ENCODE measurements around the gene SLX9. TPM values are rescaled to one million over a fixed set of nuclear protein-coding genes. Genes with fewer than 3 reads are reported as not detected.

SLX9 gene
- total RNA-seq, 3 donors from 2014 or later = 15.8 to 17.7 (median 17.0) TPM

DNA sequence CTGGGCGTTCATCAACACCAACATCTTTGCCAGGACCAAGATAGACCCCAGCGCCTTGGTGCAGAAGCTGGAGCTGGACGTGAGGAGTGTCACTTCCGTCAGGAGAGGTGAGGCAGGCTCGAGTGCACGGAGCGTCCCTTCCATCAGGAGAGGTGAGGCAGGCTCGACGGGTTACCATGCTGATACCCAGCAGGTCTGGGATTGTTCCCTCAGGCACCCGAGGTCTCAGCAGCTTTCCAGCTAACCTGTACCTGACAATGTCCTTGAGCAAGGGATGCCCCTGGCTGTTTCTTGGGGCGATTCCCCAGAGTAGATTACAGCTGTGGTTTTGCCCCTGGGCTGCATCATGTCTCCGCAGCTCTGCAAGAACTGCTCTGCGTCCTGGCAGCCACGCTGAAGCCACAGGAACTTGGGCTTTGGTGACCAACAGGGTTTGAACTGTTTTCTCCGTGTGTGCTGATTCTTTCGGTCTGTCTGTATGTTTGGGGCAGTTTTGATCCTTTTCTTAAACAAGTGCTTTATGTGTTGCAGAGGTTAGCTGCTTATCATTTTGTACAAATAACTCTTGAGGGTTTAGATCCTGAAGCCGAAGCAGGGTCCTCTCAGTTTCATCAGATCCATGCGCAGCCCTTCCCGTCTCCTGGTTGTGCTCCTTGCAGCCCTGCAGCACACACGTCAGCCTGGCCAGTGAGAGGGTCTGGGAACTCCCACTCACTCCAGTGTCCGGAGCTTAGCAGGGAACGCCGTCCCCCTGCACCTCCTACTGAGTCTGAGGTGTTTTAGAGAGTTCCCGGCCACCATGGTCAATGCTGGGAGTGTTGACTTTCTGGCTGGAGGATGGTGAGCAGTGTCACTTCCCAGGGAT lies 4.1 kb downstream of the SLX9 start:
- no peaks in the 10 kb centered on the region for H3K27me3 ChIP-seq
- no peak overlapping the region for H3K4me3 ChIP-seq
- intact Hi-C loops (cut with DNase I; ENCODE audit: low total_unique reads) = no loop called here
- H3K4me1 ChIP-seq = peaks cover 0 to 5% of the 10 kb centered on the region in 2 donors
- peaks cover 3% of the 10 kb centered on the region for H3K36me3 ChIP-seq
- peak in 1 of 2 donors; percentile 38 for DNase-seq (ENCODE audit: low spot score in 2 of 2)
- TF ChIP-seq, protein P1, sequence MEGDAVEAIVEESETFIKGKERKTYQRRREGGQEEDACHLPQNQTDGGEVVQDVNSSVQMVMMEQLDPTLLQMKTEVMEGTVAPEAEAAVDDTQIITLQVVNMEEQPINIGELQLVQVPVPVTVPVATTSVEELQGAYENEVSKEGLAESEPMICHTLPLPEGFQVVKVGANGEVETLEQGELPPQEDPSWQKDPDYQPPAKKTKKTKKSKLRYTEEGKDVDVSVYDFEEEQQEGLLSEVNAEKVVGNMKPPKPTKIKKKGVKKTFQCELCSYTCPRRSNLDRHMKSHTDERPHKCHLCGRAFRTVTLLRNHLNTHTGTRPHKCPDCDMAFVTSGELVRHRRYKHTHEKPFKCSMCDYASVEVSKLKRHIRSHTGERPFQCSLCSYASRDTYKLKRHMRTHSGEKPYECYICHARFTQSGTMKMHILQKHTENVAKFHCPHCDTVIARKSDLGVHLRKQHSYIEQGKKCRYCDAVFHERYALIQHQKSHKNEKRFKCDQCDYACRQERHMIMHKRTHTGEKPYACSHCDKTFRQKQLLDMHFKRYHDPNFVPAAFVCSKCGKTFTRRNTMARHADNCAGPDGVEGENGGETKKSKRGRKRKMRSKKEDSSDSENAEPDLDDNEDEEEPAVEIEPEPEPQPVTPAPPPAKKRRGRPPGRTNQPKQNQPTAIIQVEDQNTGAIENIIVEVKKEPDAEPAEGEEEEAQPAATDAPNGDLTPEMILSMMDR (IDR thresholded peaks at IDR 0.05) = no peak
- TF ChIP-seq POLR2AphosphoS5 (IDR thresholded peaks at IDR 0.05) = no peak
- no peak for TF ChIP-seq POLR2A (IDR thresholded peaks at IDR 0.05)
- no peak overlapping the region for H3K27ac ChIP-seq
- H3K9me3 ChIP-seq = no peaks in the 10 kb centered on the region

DNA sequence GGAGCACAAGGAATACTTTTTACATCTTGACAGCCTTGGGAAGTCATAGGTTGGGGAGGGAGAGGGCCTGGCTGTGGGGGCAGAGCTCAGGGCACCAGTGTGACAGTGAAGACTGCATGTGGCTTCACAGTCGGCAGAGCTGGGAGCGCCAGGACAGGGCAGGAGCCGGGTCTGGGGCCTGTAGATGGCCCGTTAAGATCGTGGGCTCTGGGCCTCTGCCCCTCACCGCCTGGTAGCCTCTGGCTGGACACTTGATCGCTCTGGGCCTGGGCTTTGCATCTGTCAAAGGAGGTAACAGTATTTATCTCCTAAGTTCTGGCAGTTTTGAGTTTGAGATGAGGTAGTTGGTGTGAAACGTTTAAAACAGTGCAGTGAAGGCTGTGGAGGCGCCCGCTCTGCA lies 4.8 kb downstream of the SLX9 start:
- peaks cover 2 to 7% of the 10 kb centered on the region in 2 donors for H3K4me1 ChIP-seq
- H3K4me3 ChIP-seq = no peak overlapping the region
- intact Hi-C loops (cut with DNase I; ENCODE audit: low total_unique reads) = no loop called here
- H3K27me3 ChIP-seq = no peaks in the 10 kb centered on the region
- DNase-seq (ENCODE audit: low spot score in 2 of 2) = no peak
- H3K9me3 ChIP-seq = no peaks in the 10 kb centered on the region
- H3K27ac ChIP-seq = no peak overlapping the region
- H3K36me3 ChIP-seq = peaks cover 3% of the 10 kb centered on the region
- TF ChIP-seq, protein P1 (IDR thresholded peaks at IDR 0.05) = no peak
- TF ChIP-seq POLR2AphosphoS5 (IDR thresholded peaks at IDR 0.05) = no peak
- no peak for TF ChIP-seq POLR2A (IDR thresholded peaks at IDR 0.05)

DNA sequence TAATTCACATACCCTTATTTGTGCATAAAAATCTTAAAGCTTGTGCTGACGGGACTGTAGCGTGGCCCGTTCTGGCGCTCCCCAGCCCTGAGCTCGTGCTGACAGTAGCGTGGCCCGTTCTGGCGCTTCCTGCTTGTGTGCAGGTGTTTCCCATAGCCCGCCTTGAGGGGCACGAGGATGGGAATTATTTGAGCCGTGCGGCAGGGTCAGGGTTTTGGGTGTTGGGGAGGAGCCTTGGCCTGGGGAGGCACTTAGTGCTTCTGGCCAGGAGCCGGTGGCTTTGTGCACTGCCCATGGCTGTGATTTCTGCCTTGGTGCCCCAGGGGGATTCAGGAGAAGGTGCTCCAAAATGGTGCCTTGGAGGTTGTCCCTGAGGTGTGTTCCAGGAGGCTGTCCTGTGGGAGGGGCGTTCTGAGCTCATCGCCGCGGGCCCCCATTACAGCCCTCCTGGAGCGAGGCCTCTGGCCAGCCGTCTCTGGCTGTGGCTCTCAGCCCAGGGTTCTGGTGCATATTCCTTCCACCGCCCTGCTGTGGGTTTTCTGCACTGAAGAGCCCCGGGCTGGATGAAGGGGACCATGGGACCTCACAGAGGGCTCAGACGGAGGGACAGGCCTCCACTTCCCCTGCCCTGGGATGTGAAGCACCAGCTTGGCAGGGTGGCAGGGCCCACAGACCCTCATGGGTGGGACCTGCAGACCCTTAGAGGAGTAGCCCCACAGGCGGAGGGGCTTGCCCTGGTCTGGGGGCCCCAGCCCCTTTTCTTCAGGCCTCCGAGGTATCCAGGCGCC lies 6.6 kb downstream of the SLX9 start:
- intact Hi-C loops (cut with DNase I; ENCODE audit: low total_unique reads) = loop anchor here (5.0 kb wide), 1 partner anchor 186 kb away; no protein-coding TSS in a partner anchor
- peaks cover 3% of the 10 kb centered on the region for H3K36me3 ChIP-seq

GRCh38 chr21:44947111-44947929 lies 7.5 kb downstream of the SLX9 start:
- intact Hi-C loops (cut with DNase I; ENCODE audit: low total_unique reads) = loop anchor here (5.0 kb wide), 1 partner anchor 185 kb away; no protein-coding TSS in a partner anchor
- Histone ChIP-seq H3K4me1 (peaks cover 4 to 10% of the 10 kb centered on the region in 2 donors), H3K27me3 (no peaks in the 10 kb centered on the region), H3K36me3 (peaks cover 3% of the 10 kb centered on the region), H3K4me3 (no peak overlapping the region), H3K27ac (no peak overlapping the region), H3K9me3 (no peaks in the 10 kb centered on the region)
- DNase-seq (ENCODE audit: low spot score in 2 of 2) = peak in 1 of 2 donors; percentile 36
- no peak for TF ChIP-seq POLR2A (IDR thresholded peaks at IDR 0.05)
- TF ChIP-seq POLR2AphosphoS5 (IDR thresholded peaks at IDR 0.05) = no peak
- TF ChIP-seq, protein P1 (IDR thresholded peaks at IDR 0.05) = no peak

More for the DNA sequence above, 6.6 kb downstream of the SLX9 start:
- Histone ChIP-seq H3K4me3 (no peak overlapping the region), H3K27ac (no peak overlapping the region), H3K4me1 (peaks cover 4 to 10% of the 10 kb centered on the region in 2 donors), H3K27me3 (no peaks in the 10 kb centered on the region), H3K9me3 (no peaks in the 10 kb centered on the region)
- DNase-seq (ENCODE audit: low spot score in 2 of 2) = peak in 1 of 2 donors; percentile 41
- TF ChIP-seq, protein P1 (IDR thresholded peaks at IDR 0.05) = no peak
- TF ChIP-seq POLR2AphosphoS5 (IDR thresholded peaks at IDR 0.05) = no peak
- TF ChIP-seq POLR2A (IDR thresholded peaks at IDR 0.05) = no peak

Data from breast epithelium (tissue), 4 donors.